SW 1271 (cell line): ENCODE measurements around the gene SCYGR2.
"Not testable (repeated sequence)": the region's sequence is repeated elsewhere in the genome, so short reads cannot be mapped to it uniquely, and the experiment has no call there.

Experiments
- DNase-seq, 2 experiments: peaks; one replicate each; lab custom pipeline; 2025; lab: John Stamatoyannopoulos, UW

SCYGR2 gene

GRCh38 chr2:227598835-227599503 is at the start of gene SCYGR2:
Gene SCYGR2, plus strand, starts transcription at chr2:227598893. Its CDS starts 0 bp downstream, at chr2:227598893.
- not testable (repeated sequence) for DNase-seq

DNA sequence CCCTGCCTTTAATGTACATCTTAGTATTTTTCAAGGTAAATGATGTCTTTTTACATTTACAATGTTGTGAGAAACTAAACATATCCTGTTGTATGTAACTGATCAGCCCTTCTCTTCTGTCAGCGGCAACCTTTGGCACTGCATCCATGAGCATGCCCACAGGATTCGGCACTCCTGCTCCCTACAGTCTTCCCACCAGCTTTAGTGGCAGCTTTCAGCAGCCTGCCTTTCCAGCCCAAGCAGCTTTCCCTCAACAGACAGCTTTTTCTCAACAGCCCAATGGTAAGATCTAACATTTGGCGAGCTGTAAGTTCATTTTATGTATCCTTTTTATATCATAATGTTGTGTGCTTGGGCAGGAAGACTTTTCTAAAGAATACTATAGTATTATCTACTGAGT is 46.9 kb upstream of the SCYGR2 start:
- no peak for DNase-seq

- no peak for DNase-seq
These were observed 36.1 kb upstream of the SCYGR2 start for GRCh38 chr2:227562581-227562980.

DNA sequence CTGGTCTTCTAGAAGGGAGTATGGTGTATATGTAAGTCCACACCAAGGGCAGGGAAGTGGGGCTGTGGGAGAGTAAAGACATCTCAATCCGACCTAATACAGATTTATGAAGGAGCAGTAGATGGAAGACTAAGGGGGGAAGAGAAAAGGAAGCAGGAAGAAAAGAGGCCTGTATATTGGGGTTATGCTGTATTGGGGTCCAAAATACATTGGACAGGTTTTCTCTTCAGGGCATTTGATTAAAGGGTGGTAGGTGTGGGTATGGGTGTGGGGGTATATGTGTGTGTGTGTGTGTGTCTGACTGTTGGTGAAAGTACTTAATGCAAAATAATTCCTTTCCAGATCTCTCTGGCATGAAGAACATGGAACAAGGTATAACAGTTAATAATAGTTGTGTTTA is 33.6 kb upstream of the SCYGR2 start:
- DNase-seq = no peak

DNA sequence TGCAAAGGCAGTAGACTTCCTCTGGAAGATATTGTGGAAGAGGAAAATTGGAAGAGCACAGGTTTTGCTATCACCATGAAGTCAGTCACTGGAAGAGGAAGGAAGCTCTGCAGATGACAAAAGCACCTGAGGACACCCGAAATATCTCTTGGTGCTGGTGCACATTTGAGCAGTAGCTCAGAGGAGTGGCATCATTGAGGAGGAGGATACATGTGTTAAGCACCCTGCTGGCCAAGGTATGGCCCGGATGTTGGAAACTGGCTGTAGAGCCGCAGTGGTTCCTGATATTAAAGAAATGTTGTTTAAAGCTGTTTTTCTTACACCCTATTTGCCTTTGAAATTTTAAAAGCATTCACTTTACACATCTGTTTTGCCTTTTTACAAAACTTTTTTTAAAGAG is 32.7 kb upstream of the SCYGR2 start:
- no peak for DNase-seq

DNA sequence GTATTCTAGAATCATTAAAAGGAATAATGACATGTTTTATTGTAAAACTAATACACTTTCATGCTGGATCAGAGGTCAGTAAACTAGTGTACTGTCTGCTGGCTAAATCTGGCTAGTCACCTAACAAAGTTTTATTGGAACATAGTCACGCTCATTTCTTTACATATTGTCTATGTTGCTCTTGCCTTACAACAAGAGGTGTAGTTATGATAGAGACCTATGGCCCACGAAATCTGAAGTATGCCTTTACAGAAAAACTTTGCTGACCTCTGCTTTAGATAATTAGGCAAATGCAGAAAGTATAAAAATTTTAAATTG is 29.9 kb upstream of the SCYGR2 start:
- no peak for DNase-seq

- DNase-seq = no peak
These were observed 28.1 kb upstream of the SCYGR2 start for GRCh38 chr2:227570615-227571014.

- DNase-seq = no peak
These were observed 22.6 kb upstream of the SCYGR2 start for GRCh38 chr2:227576110-227576509.

GRCh38 chr2:227576812-227577211 is 21.9 kb upstream of the SCYGR2 start:
- DNase-seq = no peak

- no peak for DNase-seq
These were observed 21.1 kb upstream of the SCYGR2 start for GRCh38 chr2:227577555-227577954.

DNA sequence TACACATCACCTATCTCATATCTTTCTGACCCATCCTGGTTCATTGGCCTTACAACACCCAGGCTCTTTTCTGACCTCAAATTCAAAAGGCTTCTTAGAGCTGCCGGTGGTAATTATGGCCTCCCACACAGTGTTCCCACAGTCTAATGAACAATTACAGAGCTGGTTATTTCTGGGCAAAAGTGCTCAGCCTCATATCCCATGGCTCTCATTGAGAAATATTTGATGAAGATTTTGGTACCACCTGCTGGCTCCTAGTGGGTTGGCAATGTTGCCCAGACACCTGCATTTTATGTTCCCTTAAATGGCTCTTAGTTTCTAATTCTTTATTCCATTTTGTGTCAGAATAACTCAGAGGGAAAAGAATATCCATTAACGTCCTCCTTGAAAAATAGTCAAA is 20.1 kb upstream of the SCYGR2 start:
- no peak for DNase-seq

DNA sequence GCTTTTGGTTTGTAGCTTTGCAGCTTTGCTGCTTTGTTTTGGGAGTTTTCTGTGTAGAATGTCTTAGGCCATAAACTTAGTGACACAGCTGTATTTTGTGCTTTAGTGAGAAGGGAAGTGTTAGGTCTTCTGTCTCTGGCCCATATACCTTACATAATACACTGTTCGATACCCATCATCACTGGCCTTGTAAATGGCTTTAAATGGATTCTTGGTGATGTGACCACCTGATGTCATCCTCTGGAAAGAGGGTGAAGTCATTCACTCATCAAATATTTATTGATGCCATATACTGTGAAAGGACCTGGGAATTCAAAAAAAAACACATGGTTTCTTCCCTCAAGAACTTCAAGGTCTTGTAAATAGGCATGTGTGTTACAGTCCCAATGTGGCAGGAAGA is 18.9 kb upstream of the SCYGR2 start:
- DNase-seq = no peak

- DNase-seq = no peak
These were observed 16.3 kb upstream of the SCYGR2 start for GRCh38 chr2:227582369-227582768.

- DNase-seq = no peak
These were observed 5.9 kb upstream of the SCYGR2 start for GRCh38 chr2:227592694-227593387.

DNA sequence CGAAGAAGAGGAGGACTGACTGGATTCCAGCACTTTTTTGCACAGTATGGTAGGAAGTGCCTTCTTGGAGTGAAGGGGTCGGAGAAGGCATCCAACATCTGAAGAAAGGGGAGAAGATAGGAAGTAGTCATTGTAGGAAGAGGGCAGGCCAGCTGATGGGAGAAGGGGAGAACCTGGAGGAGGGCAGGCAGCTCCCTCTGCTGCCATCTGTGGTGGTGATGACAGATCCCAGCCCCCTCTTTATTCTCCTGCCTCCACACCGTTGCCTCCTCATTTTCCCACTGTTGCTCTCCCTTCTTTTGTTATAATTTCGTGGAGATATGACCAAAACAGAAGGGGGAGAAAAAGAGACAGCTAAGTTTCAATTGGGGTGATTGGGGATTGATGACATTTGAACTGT is 2.9 kb upstream of the SCYGR2 start:
- DNase-seq = no peak

DNA sequence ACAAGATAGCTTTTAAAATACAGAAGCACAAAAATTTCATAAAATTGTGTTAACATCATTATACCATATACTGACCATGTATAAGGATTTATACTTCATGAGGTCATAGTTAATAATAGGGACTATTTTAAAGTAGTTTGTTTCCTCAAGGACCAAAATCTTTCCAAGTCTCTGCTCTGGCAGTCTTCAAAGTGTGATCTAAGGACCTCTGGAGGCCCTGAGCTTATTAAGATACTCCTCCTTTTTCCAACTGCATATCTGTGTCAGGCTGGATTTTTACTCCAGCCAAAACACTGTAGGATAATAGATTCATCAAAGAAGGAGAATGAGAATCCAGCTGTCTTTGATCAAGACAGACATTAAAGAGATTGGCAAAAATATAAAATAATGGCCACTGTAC is 1.7 kb upstream of the SCYGR2 start:
- DNase-seq = no peak

- DNase-seq = no peak
These were observed 695 bp upstream of the SCYGR2 start for GRCh38 chr2:227597998-227598397.

- no peak for DNase-seq
These were observed 3.7 kb downstream of the SCYGR2 start for GRCh38 chr2:227602358-227602757.

DNA sequence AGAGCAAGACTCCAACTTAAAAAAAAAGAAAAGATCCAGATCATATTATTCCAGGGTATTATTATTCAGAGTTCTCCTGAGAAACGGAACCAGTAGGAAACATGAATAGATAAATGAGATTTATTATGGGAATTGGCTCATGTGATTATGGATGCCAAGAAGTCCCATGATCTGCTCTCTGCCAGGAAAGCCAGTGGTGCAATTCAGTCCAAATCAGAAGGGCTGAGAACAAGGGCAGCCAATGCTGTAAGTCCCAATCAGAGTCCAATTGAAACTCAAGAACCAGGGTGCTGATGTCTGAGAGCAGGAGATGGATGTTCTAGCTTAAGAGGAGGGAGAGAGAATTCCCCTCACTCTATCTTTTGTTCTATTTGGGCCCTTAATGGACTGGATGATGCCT is 7.8 kb downstream of the SCYGR2 start:
- no peak for DNase-seq

GRCh38 chr2:227607941-227608340 is 9.2 kb downstream of the SCYGR2 start:
- no peak for DNase-seq

GRCh38 chr2:227608561-227609338 is 10.1 kb downstream of the SCYGR2 start:
- no peak for DNase-seq

- DNase-seq = no peak
These were observed 11.4 kb downstream of the SCYGR2 start for GRCh38 chr2:227610123-227610522.

- no peak for DNase-seq
These were observed 14.0 kb downstream of the SCYGR2 start for GRCh38 chr2:227612546-227613271.
